WTC11 (cell line): Measurements from ENCODE around the gene COX5A. TPM values are rescaled to one million over a fixed set of nuclear protein-coding genes. Genes with fewer than 3 reads are reported as not detected.

Experiments used
- ATAC-seq: fragments of 200-7000 bp; cut with Tn5 transposase; 2 replicates; pipeline ENCODE4 v1.10.0; 2021; ENCODE audit warnings: mild to moderate bottlenecking, moderate library complexity
- CTCF ChIA-PET: fragments of 300-600 bp; sonication (Branson Sonifier 250); formaldehyde crosslinking; loops from one replicate; lab custom pipeline; 2021; ENCODE audit warnings: antibody characterized with exemption; lab: Charles Lee
- POLR2A ChIA-PET: fragments of 350-600 bp; sonication (Branson Sonifier 250); formaldehyde crosslinking; loops from one replicate; lab custom pipeline; 2021; ENCODE audit warnings: antibody characterized with exemption; lab: Charles Lee
- DNase-seq: peaks from one replicate; pipeline ENCODE4 v3.0.0; 2021; ENCODE audit warnings: low spot score
- H3K27ac Mint-ChIP-seq: 2 replicates; pipeline ENCODE4 v1.8.0; 2021; ENCODE audit warnings: mixed read lengths
- H3K27me3 Mint-ChIP-seq: 2 replicates; pipeline ENCODE4 v1.8.0; 2021; ENCODE audit warnings: low read depth, mild to moderate bottlenecking, moderate library complexity, mixed read lengths
- H3K36me3 Mint-ChIP-seq: 2 replicates; pipeline ENCODE4 v1.8.0; 2021; ENCODE audit warnings: mixed read lengths
- H3K4me1 Mint-ChIP-seq: 2 replicates; pipeline ENCODE4 v1.8.0; 2022; ENCODE audit warnings: mixed read lengths
- H3K4me3 Mint-ChIP-seq: 2 replicates; pipeline ENCODE4 v1.8.0; 2021; ENCODE audit warnings: mild to moderate bottlenecking, moderate library complexity, mixed read lengths
- H3K9me3 Mint-ChIP-seq: 2 replicates; pipeline ENCODE4 v1.8.0; 2021; ENCODE audit warnings: mixed read lengths
- ARID4B ChIP-seq: sonication (generic); formaldehyde crosslinking; IDR thresholded peaks from 2 replicates; pipeline ENCODE4 v1.8.0; 2023; ENCODE audit warnings: missing genetic modification reagents, mild to moderate bottlenecking, borderline replicate concordance
- E2F4 ChIP-seq: sonication (generic); formaldehyde crosslinking; IDR thresholded peaks from 2 replicates; pipeline ENCODE4 v1.8.1; 2022; ENCODE audit warnings: low read depth, mild to moderate bottlenecking, moderate library complexity, missing genetic modification reagents, borderline replicate concordance
- ESRRA ChIP-seq: sonication (generic); formaldehyde crosslinking; IDR thresholded peaks from 2 replicates; pipeline ENCODE4 v1.8.1; 2022; ENCODE audit warnings: mild to moderate bottlenecking, missing genetic modification reagents, borderline replicate concordance
- ETV6 ChIP-seq: sonication (generic); formaldehyde crosslinking; IDR thresholded peaks from 2 replicates; pipeline ENCODE4 v1.8.1; 2022; ENCODE audit warnings: mild to moderate bottlenecking, missing genetic modification reagents
- FOXP1 ChIP-seq: sonication (generic); formaldehyde crosslinking; IDR thresholded peaks from 2 replicates; pipeline ENCODE4 v1.8.0; 2022; ENCODE audit warnings: missing genetic modification reagents, mild to moderate bottlenecking, moderate library complexity, borderline replicate concordance
- KAT7 ChIP-seq: sonication (generic); formaldehyde crosslinking; IDR thresholded peaks from 2 replicates; pipeline ENCODE4 v1.8.1; 2023; ENCODE audit warnings: missing genetic modification reagents, mild to moderate bottlenecking, borderline replicate concordance
- NR1H2 ChIP-seq: sonication (generic); formaldehyde crosslinking; IDR thresholded peaks from 2 replicates; pipeline ENCODE4 v1.9.0; 2021; ENCODE audit warnings: mild to moderate bottlenecking, moderate library complexity, missing genetic modification reagents
- NR2C2 ChIP-seq: sonication (generic); formaldehyde crosslinking; IDR thresholded peaks from 2 replicates; pipeline ENCODE4 v1.8.0; 2022; ENCODE audit warnings: mild to moderate bottlenecking, missing genetic modification reagents
- PRDM15 ChIP-seq: sonication (generic); formaldehyde crosslinking; IDR thresholded peaks from 2 replicates; pipeline ENCODE4 v1.8.0; 2022; ENCODE audit warnings: missing genetic modification reagents
- SMAD3 ChIP-seq: sonication (generic); formaldehyde crosslinking; IDR thresholded peaks from 2 replicates; pipeline ENCODE4 v1.8.0; 2022; ENCODE audit warnings: missing genetic modification reagents, mild to moderate bottlenecking, borderline replicate concordance
- SMAD4 ChIP-seq: sonication (generic); formaldehyde crosslinking; IDR thresholded peaks from 2 replicates; pipeline ENCODE4 v1.8.0; 2022; ENCODE audit warnings: mild to moderate bottlenecking, missing genetic modification reagents
- TEAD1 ChIP-seq: sonication (generic); formaldehyde crosslinking; IDR thresholded peaks from 2 replicates; pipeline ENCODE4 v1.8.0; 2022; ENCODE audit warnings: mild to moderate bottlenecking, missing genetic modification reagents
- TP53 ChIP-seq: sonication (generic); formaldehyde crosslinking; IDR thresholded peaks from 2 replicates; pipeline ENCODE4 v1.8.1; 2023; ENCODE audit warnings: mild to moderate bottlenecking, missing genetic modification reagents
- USF1 ChIP-seq: sonication (generic); formaldehyde crosslinking; IDR thresholded peaks from 2 replicates; pipeline ENCODE4 v1.8.0; 2022; ENCODE audit warnings: mild to moderate bottlenecking, missing genetic modification reagents
- ZNF219 ChIP-seq: sonication (generic); formaldehyde crosslinking; IDR thresholded peaks from 2 replicates; pipeline ENCODE4 v1.8.0; 2023; ENCODE audit warnings: missing genetic modification reagents, mild to moderate bottlenecking, borderline replicate concordance
- ZNF232 ChIP-seq: sonication (generic); formaldehyde crosslinking; IDR thresholded peaks from 2 replicates; pipeline ENCODE4 v1.8.0; 2022; ENCODE audit warnings: mild to moderate bottlenecking, missing genetic modification reagents
- ZNF423 ChIP-seq: fragments of 250-450 bp; sonication (Bioruptor Pico); IDR thresholded peaks from 2 replicates; pipeline ENCODE4 v2.1.2; 2022; ENCODE audit warnings: mild to moderate bottlenecking, moderate library complexity
- total RNA-seq: library from RNA; stranded (reverse); gene quantifications from 3 replicates; pipeline ENCODE4 v1.2.3, GENCODE V29; 2021

The COX5A gene
- total RNA-seq, 1 experiment from 2014 or later, result 354 TPM

GRCh38 chr15:74906450-74907162 lies 31.3 kb downstream of the COX5A start, which contains the start of gene FAM219B (continued):
- peak; percentile 35; the same call in 1 of the 2 replicates for TF ChIP-seq SMAD4 (CRISPR knock-in tag)
- TF ChIP-seq ZNF219, result 0 out of 2 replicates have a peak, but pooled peaks have one; percentile 66
- peak; percentile 93; the same call in 1 of the 2 replicates for TF ChIP-seq KAT7
- no peak for TF ChIP-seq NR2C2 (CRISPR knock-in tag)
- no peak for TF ChIP-seq SMAD3
- TF ChIP-seq NR1H2 (CRISPR knock-in tag), result no peak
- no peak for TF ChIP-seq ETV6 (CRISPR knock-in tag)
- TF ChIP-seq ARID4B (CRISPR knock-in tag), result peak; percentile 82; the same call in 1 of the 2 replicates
- peak; percentile 69; the same call in 1 of the 2 replicates for TF ChIP-seq FOXP1 (CRISPR knock-in tag)
- 0 out of 2 replicates have a peak, but pooled peaks have one; percentile 0 for TF ChIP-seq TP53 (CRISPR knock-in tag)
- peak; percentile 50; the same call in 1 of the 2 replicates for TF ChIP-seq E2F4 (CRISPR knock-in tag)
- TF ChIP-seq ESRRA (CRISPR knock-in tag), result no peak
- no peak for TF ChIP-seq PRDM15
- TF ChIP-seq ZNF423, result 0 out of 2 replicates have a peak, but pooled peaks have one; percentile 37

GRCh38 chr15:74906067-74906449 lies 31.8 kb downstream of the COX5A start:
- Mint-ChIP-seq H3K36me3 (peaks cover 52% of the 10 kb centered on the region), H3K4me3 (peak overlapping the region; percentile 94), H3K9me3 (peaks cover 8% of the 10 kb centered on the region), H3K27me3 (no peaks in the 10 kb centered on the region)
- POLR2A ChIA-PET, result interaction anchor here (0.6 to 1.4 kb wide), 7 partner anchors 9 to 146 kb away, joined by 3 to 12 read pairs (median 3); partner anchors contain the start of genes COX5A, RPP25 and ULK3
- ATAC-seq, result peak; percentile 16
- no peak for TF ChIP-seq USF1 (CRISPR knock-in tag)
- 0 out of 2 replicates have a peak, but pooled peaks have one; percentile 2 for TF ChIP-seq TEAD1 (CRISPR knock-in tag)
- 0 out of 2 replicates have a peak, but pooled peaks have one; percentile 3 for TF ChIP-seq ZNF232 (CRISPR knock-in tag)
- TF ChIP-seq, all 79 proteins: peak for 2
- no peak for DNase-seq
- H3K4me1 Mint-ChIP-seq, result peaks cover 15% of the 10 kb centered on the region
- H3K27ac Mint-ChIP-seq, result peak overlapping the region; percentile 75
- CTCF ChIA-PET, result interaction anchor here (1.0 to 2.8 kb wide), 14 partner anchors 8 to 285 kb away, joined by 3 to 16 read pairs (median 5); partner anchors contain the start of genes CPLX3 and RPP25
